Psoas muscle (tissue), 8 donors: ENCODE data around the gene UCHL3. TPM values are rescaled to one million over a fixed set of nuclear protein-coding genes. Genes with fewer than 3 reads are reported as not detected.

Experiments
- ATAC-seq, 4 donors: fragments of 200-7000 bp; cut with Tn5 transposase; one replicate each; pipeline ENCODE4 v1.9.1; 2020; ENCODE audit warnings: moderate library complexity in 3 of 4, mild to moderate bottlenecking in 2 of 4
- DNase-seq, 2 donors: peaks; one replicate each; pipeline ENCODE4 v3.0.0-alpha.2; 2020
- H3K27ac ChIP-seq: fragments of 200-600 bp; one replicate; pipeline ENCODE4 v1.8.0; 2022
- H3K27me3 ChIP-seq, 3 donors: fragments of 200-600 bp in 1 of 3; one replicate each; pipeline versions ENCODE4 v1.6.1 to v1.8.0; 2013 to 2022; ENCODE audit warnings: low read length in 2 of 3, mild to moderate bottlenecking in 2 of 3, moderate library complexity in 1 of 3; ENCODE audit not compliant: insufficient read depth in 3 of 3
- H3K36me3 ChIP-seq, 2 donors: fragments of 200-600 bp in 1 of 2; one replicate each; pipeline versions ENCODE4 v1.6.1 to v1.8.0; 2013 to 2022; ENCODE audit warnings: low read depth in 1 of 2, mild to moderate bottlenecking in 1 of 2, moderate library complexity in 1 of 2; ENCODE audit not compliant: insufficient read depth in 1 of 2
- H3K4me1 ChIP-seq: fragments of 200-600 bp; one replicate; pipeline ENCODE4 v1.8.0; 2022
- H3K4me3 ChIP-seq: fragments of 200-600 bp; one replicate; pipeline ENCODE4 v1.8.0; 2022; ENCODE audit warnings: mild to moderate bottlenecking
- H3K9me3 ChIP-seq: fragments of 200-600 bp; one replicate; pipeline ENCODE4 v1.8.0; 2022
- WGBS, 3 donors: extraction: QIAGEN DNeasy Blood & Tissue Kit; methylation state at CpG; one replicate each; pipeline versions ENCODE4 v1.1.6 to v1.1.7; 2013; 5-methylcytosine and 5-hydroxymethylcytosine counted together
- intact Hi-C, 2 donors: fragments of 100-400 bp; cut with DNase I; formaldehyde crosslinking; loops; one replicate each; pipeline versions ENCODE4 v1.11.0 to v1.14.2; 2022
- polyA plus RNA-seq, 3 donors: library from polyadenylated mRNA; stranded (reverse); fragments of 200-250 nt; gene quantifications; one replicate each; pipeline ENCODE4 v1.2.3, GENCODE V29; 2013
- total RNA-seq, 4 donors: library from RNA; stranded (reverse); fragmentation: NEBNext Ultra II Directional in 2 of 4; extraction: Animal tissue kit (Norgen Biotek cat#: 25700) in 2 of 4; gene quantifications; one replicate each; pipeline versions ENCODE4 v1.2.1 to v1.2.4, GENCODE V29; 2021 to 2023
- TF ChIP-seq, protein P1 (sequence below): fragments of 200-600 bp; IDR thresholded peaks from one replicate; pipeline ENCODE4 v1.8.0; 2022; ENCODE audit warnings: antibody characterized with exemption
- donor health status: healthy with polysubstance abuse.
- donor health status: DM: no; HTN: no; CAD: no; lungs with moderate emphysema.
- donor health status: Bipolar disorder and iron deficiency.
- donor health status: healthy.
- donor health status: DM: yes; HTN: yes; CAD: no.
- donor health status: DM: no; HTN: no; CAD: no.
- donor health status: DM: no; HTN: no; CAD: no.
- donor health status: DM: yes; HTN: yes; CAD: no.

UCHL3 gene
- total and polyA plus RNA-seq, 7 donors, result 33.8 to 96.5 (median 52.3) TPM

DNA sequence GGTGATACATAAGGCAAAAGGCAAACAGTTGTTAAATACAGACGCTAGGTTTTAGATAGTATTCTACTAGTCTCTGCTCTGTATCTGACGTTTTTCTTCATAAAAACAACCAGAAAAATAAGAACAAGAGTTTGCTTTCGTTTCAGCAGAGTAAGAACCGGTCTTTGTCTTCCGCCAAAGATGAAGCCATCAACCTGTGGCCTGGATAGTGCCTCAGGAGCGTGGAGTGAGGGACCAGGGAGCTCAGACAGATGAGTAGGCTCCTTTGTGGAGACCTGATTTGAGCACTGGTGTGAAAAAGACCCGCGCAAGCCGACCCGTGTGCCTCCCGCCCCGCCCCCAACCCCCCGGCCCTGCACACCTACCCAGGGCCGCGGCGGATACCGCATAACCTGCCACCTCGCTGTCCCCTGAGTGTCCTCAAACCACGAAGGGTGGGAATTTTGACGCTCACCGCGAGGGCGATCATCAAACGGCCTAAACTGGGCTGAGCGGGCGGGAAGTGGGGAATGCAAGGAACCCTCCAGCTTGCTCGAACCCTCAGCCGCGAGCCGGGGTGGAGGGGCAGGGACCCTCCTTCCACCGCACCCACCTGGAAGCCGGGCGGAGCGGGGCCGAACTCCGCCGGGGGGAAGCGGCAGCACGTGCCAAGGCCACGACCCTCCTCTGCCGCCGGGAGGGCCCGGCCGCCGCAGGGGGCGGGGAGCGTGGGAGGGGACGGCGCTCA, 85.7 kb downstream of the UCHL3 start:
- ATAC-seq, result peak; percentile 18 to 24 (median 20)

GRCh38 chr13:75635828-75636435, 86.3 kb downstream of the UCHL3 start, which contains the start of gene LMO7:
TSS of gene LMO7 (plus strand) at chr13:75636330. CDS start at chr13:75636658, 328 bp downstream.
- DNase-seq (peak; percentile 69 to 74), ATAC-seq (peak; percentile 74 to 83 (median 82))
- TF ChIP-seq, protein P1, sequence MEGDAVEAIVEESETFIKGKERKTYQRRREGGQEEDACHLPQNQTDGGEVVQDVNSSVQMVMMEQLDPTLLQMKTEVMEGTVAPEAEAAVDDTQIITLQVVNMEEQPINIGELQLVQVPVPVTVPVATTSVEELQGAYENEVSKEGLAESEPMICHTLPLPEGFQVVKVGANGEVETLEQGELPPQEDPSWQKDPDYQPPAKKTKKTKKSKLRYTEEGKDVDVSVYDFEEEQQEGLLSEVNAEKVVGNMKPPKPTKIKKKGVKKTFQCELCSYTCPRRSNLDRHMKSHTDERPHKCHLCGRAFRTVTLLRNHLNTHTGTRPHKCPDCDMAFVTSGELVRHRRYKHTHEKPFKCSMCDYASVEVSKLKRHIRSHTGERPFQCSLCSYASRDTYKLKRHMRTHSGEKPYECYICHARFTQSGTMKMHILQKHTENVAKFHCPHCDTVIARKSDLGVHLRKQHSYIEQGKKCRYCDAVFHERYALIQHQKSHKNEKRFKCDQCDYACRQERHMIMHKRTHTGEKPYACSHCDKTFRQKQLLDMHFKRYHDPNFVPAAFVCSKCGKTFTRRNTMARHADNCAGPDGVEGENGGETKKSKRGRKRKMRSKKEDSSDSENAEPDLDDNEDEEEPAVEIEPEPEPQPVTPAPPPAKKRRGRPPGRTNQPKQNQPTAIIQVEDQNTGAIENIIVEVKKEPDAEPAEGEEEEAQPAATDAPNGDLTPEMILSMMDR, result no peak
- peak within 1 kb of the TSS; percentile 10 for H3K27ac ChIP-seq
- no peaks in the 10 kb centered on the region for H3K9me3 ChIP-seq
- peaks cover 5% of the 10 kb centered on the region for H3K4me1 ChIP-seq
- intact Hi-C loops, result no loop called here
- peak within 1 kb of the TSS; percentile 70 for H3K4me3 ChIP-seq
- H3K27me3 ChIP-seq, result peaks cover 0 to 10% (median 0%) of the 10 kb centered on the region in 3 donors
- H3K36me3 ChIP-seq, result no peaks in the 10 kb centered on the region
- 0 to 1% (median 1%) methylated on average over 39 to 76 of the region's 76 CpGs for WGBS, 3 donors

More for the DNA sequence above, 85.7 kb downstream of the UCHL3 start:
- TF ChIP-seq, protein P1, result no peak
- H3K27ac ChIP-seq, result peak overlapping the region; percentile 10
- peak; percentile 14 to 52 for DNase-seq
- H3K9me3 ChIP-seq, result no peaks in the 10 kb centered on the region
- H3K4me1 ChIP-seq, result peaks cover 5% of the 10 kb centered on the region
- peak overlapping the region; percentile 70 for H3K4me3 ChIP-seq
- no peaks in the 10 kb centered on the region for H3K36me3 ChIP-seq
- WGBS, 3 donors, result 23 to 27% (median 26%) methylated on average over 41 to 49 of the region's 49 CpGs
- peaks cover 0 to 10% (median 0%) of the 10 kb centered on the region in 3 donors for H3K27me3 ChIP-seq
- intact Hi-C loops, result no loop called here

DNA sequence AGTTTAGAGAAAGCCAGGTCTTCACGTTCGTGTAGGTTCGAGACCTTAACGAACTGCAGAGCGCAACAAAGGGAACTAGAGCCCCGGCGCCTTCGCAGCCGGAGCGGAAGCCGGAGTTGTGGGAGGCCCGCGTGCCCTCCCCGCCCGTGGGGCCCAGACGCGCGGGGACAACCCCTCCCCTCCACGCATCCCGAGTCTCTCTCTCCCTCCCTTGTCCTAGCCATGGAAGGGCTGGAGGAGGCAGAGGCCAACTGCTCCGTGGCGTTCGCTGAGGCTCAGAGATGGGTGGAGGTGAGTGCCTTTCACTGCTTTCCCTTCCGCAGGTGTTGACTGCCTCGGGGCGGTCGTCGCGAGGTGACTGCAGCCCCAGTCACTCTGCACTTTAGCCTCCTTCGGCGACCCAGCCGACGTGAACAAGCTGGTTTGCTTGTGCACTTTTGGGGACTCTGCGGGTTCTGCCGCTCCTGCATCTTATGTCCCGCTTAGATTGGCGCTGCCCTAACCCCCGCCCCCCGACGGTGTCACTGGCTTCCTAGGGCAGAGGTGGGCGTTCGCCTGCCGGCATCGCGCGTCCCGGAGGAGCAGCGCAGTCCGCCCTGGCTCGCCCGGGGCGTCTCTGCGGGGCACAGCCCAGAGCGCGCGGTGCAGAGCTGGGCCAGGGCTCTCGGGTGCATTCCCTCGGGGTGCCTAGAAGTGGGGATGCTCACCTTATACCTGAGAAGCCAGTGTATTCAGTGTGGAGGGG, 87.0 kb downstream of the UCHL3 start:
- DNase-seq (peak; percentile 25 to 47), ATAC-seq (peak; percentile 48 to 66 (median 49))
- intact Hi-C loops, result no loop called here
- Histone ChIP-seq H3K9me3 (no peaks in the 10 kb centered on the region), H3K4me3 (peak overlapping the region; percentile 70), H3K36me3 (no peaks in the 10 kb centered on the region), H3K4me1 (peaks cover 5% of the 10 kb centered on the region), H3K27me3 (peaks cover 0 to 10% (median 0%) of the 10 kb centered on the region in 3 donors), H3K27ac (no peak overlapping the region)
- TF ChIP-seq, protein P1, result no peak
- 2 to 10% (median 4%) methylated on average over 50 to 58 of the region's 58 CpGs for WGBS, 3 donors

GRCh38 chr13:75637181-75637750, 87.7 kb downstream of the UCHL3 start:
- no peak for DNase-seq
- 30 to 32% (median 30%) methylated on average over 17 of the region's 17 CpGs for WGBS, 3 donors
- Histone ChIP-seq H3K4me3 (peak overlapping the region; percentile 70), H3K36me3 (no peaks in the 10 kb centered on the region), H3K27me3 (peaks cover 0 to 10% (median 0%) of the 10 kb centered on the region in 3 donors), H3K9me3 (no peaks in the 10 kb centered on the region), H3K27ac (no peak overlapping the region), H3K4me1 (peaks cover 5% of the 10 kb centered on the region)
- intact Hi-C loops, result no loop called here
- TF ChIP-seq, protein P1, result no peak
- ATAC-seq, result no peak
